Measurements from ENCODE around the gene SLC35F1. TPM values are rescaled to one million over a fixed set of nuclear protein-coding genes. Genes with fewer than 3 reads are reported as not detected.

Gene SLC35F1
- total RNA-seq, 6 experiments from 2014 or later = 0.12 TPM; not detected in 5

DNA sequence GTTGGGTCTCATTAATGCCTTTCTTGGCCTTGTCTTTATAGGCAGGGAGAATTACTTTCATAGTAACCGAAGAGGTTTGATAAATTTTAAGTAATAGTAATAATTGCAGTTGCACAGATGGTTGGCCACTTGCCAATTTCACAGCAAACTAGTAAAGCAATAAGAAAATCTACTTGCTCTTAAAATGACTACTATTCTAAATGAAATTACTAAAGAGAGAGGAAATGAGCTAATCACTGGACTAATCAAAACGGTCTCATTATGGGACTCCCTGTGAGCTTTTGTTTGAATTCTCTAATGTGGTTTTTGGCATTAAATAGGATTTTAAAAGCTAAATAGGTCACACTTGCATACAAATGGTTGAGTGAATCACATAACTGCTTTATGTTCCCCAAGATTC, 413.6 kb downstream of the SLC35F1 start:
- H3K4me1 ChIP-seq = peaks cover 0 to 3% (median 0%) of the 10 kb centered on the region in 4 donors
- H3K9me3 ChIP-seq = no peaks in the 10 kb centered on the region
- DNase-seq = no peak
- no peak overlapping the region for H3K4me3 ChIP-seq
- no peak overlapping the region for H3K27ac ChIP-seq
- 53% methylated on average over 2 of the region's 2 CpGs for WGBS (ENCODE audit: insufficient coverage, low coverage, low lambda C conversion rate, missing lambda C conversion rate)
- no peaks in the 10 kb centered on the region for H3K36me3 ChIP-seq
- no peaks in the 10 kb centered on the region for H3K27me3 ChIP-seq
- TF ChIP-seq POLR2A (IDR thresholded peaks at IDR 0.05) (no peak), CTCF (IDR thresholded peaks at IDR 0.05) (no peak)
- no peak for ATAC-seq
- intact Hi-C loops (cut with DNase I) = no loop called here

- WGBS (ENCODE audit: insufficient coverage, low coverage, low lambda C conversion rate, missing lambda C conversion rate) = 69% methylated on average over 5 of the region's 5 CpGs
- no peak for TF ChIP-seq CTCF (IDR thresholded peaks at IDR 0.05)
- TF ChIP-seq POLR2A (IDR thresholded peaks at IDR 0.05) = no peak
- intact Hi-C loops (cut with DNase I) = no loop called here
- Histone ChIP-seq H3K27me3 (no peaks in the 10 kb centered on the region), H3K27ac (no peak overlapping the region), H3K4me1 (no peaks in the 10 kb centered on the region), H3K9me3 (no peaks in the 10 kb centered on the region), H3K36me3 (no peaks in the 10 kb centered on the region), H3K4me3 (no peak overlapping the region)
- ATAC-seq (no peak), DNase-seq (no peak)
Measured at GRCh38 chr6:118324116-118324515, 417.1 kb downstream of the SLC35F1 start.

GRCh38 chr6:118325220-118325860, 418.3 kb downstream of the SLC35F1 start:
- 64% methylated on average over 9 of the region's 10 CpGs for WGBS (ENCODE audit: insufficient coverage, low coverage, low lambda C conversion rate, missing lambda C conversion rate)
- Histone ChIP-seq H3K27ac (no peak overlapping the region), H3K9me3 (no peaks in the 10 kb centered on the region), H3K36me3 (no peaks in the 10 kb centered on the region), H3K4me3 (no peak overlapping the region), H3K27me3 (no peaks in the 10 kb centered on the region), H3K4me1 (no peaks in the 10 kb centered on the region)
- DNase-seq (no peak), ATAC-seq (no peak)
- no peak for TF ChIP-seq POLR2A (IDR thresholded peaks at IDR 0.05)
- no peak for TF ChIP-seq CTCF (IDR thresholded peaks at IDR 0.05)
- intact Hi-C loops (cut with DNase I) = no loop called here

DNA sequence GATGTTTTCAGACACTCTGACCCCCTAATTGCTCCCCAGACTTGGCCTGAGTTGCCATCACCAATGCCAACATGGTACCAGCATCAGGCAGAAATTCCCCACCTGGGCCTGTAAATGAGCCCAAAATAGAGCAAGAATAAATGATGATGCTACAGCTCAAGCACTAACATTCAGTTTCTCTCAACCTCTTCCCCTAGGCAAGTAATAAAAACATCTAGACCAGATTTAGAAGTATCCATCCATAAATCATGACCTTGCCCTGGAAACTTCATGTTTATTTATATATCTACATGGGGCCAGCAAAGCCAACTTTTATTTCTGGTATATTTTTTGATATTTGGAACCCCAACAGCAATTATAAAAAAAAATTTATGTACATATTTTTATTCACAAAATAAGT, 419.6 kb downstream of the SLC35F1 start:
- DNase-seq = no peak
- no peaks in the 10 kb centered on the region for H3K9me3 ChIP-seq
- H3K4me1 ChIP-seq = no peaks in the 10 kb centered on the region
- no peak for ATAC-seq
- intact Hi-C loops (cut with DNase I) = no loop called here
- no peak overlapping the region for H3K4me3 ChIP-seq
- no peaks in the 10 kb centered on the region for H3K27me3 ChIP-seq
- H3K36me3 ChIP-seq = no peaks in the 10 kb centered on the region
- no peak overlapping the region for H3K27ac ChIP-seq
- no peak for TF ChIP-seq POLR2A (IDR thresholded peaks at IDR 0.05)
- no peak for TF ChIP-seq CTCF (IDR thresholded peaks at IDR 0.05)

DNA sequence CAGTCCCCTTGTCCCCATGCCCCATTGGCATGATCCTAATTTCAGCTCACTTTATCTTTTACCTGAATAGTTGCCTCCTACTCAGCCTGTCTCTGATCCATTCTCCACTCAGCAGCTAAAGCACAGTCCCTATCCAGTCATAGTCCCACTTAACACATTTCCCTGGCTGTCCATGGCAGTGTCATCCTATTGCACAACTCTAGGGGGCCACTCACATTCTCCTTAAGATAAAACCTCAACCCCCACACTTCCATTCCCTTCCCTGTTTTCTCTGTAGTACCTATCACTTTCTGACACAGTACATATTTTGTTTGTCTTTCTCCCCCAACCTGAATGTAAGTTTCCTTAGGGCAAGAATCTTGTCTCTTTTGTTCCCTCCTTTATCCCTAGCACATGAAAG, 420.2 kb downstream of the SLC35F1 start:
- ATAC-seq = peak in 2 of 4 donors; percentile 47 to 55

More for the DNA sequence above, 420.2 kb downstream of the SLC35F1 start:
- Histone ChIP-seq H3K4me3 (no peak overlapping the region), H3K9me3 (no peaks in the 10 kb centered on the region), H3K4me1 (no peaks in the 10 kb centered on the region), H3K27ac (no peak overlapping the region), H3K27me3 (no peaks in the 10 kb centered on the region), H3K36me3 (no peaks in the 10 kb centered on the region)
- no peak for DNase-seq
- intact Hi-C loops (cut with DNase I) = no loop called here
- no peak for TF ChIP-seq POLR2A (IDR thresholded peaks at IDR 0.05)
- TF ChIP-seq CTCF (IDR thresholded peaks at IDR 0.05) = no peak
